Measurements from ENCODE around the gene OLFML3.

- TF ChIP-seq CTCF (IDR thresholded peaks at IDR 0.05) (no peak), POLR2A (IDR thresholded peaks at IDR 0.05) (no peak)
Measured at GRCh38 chr1:113935176-113935575, 44.1 kb upstream of the OLFML3 start.

All from uterus (tissue), 2 donors.